ENCODE results near the gene ZC3H8.
"Not testable (repeated sequence)": the region's sequence is repeated elsewhere in the genome, so short reads cannot be mapped to it uniquely, and the experiment has no call there.

ZC3H8 gene

DNA sequence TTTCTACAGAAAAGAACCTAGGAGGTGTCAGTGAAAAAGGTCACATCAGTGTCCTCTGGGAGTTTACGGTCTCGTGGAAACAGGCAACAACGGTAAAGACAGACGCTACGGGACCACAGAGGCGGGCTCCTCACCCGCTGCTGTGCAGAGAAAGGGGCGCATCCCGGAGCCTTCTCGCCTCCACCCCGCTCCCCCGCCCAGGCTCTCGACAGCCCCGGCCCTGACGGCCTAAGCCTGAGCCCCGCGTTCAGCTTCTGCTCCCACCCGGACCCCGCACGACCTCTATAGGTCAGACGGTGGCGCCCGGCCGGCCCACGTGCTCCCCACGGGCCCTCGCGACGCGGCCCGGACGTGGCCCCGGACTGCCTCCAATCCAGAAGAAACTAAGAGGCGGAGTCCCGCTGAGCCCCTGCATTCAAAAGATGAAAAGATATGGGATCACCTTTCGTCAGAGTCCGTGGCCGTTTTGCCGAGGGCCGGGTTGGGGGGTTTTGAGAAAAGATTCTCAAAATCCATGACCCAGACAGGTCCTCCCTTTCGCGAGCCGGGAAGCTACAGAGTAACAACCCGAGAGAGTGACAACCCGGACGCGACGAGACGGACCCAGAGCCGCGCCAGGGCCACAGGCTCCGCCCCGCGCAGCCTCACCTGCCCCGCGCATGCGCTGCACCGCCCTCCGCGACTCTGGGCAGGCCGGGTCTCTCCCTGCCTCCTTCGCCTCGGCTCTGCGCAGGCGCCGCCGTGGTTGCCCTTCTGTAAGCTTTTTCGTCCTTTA, at the start of gene ZC3H8:
TSS of gene ZC3H8 (minus strand) at position 577 of the 775 bp plus-strand sequence. CDS start at position 516, 61 bp downstream.
- peak within 1 kb of the TSS; percentile 67 for H3K4me3 ChIP-seq (ENCODE audit: low read depth, low read length)

DNA sequence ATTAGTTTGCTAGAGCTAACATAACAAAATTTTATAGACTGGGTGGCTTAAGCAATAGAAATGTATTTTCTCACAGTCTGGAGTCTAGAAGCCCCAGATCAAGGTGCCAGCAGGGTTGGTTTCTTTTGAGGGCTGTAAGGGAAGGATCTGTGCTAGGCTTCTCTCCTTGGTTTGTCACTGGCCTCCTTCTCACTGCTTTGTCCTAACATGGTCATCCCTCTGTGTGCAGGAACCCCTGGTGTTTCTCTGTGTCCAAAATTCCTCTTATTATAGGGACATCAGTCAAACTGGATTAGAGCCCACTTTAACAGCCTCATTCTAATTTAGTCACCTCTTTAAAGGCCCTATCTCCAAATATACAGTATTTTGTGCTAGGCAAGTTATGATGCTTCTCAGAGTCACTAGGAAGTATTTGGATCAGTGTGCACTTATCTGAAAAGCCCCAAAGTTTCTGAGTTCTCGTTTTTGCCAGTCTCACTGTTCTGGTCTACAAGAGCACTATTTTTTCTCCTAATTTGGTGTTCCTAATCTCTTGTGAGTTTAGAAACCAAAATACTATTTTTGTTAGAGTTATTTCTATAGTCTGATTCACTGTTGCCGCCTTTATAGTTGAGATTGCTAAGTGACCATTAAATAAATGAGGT, 49.6 kb upstream of the ZC3H8 start:
- H3K4me3 ChIP-seq (ENCODE audit: low read depth, low read length) = no peak overlapping the region

DNA sequence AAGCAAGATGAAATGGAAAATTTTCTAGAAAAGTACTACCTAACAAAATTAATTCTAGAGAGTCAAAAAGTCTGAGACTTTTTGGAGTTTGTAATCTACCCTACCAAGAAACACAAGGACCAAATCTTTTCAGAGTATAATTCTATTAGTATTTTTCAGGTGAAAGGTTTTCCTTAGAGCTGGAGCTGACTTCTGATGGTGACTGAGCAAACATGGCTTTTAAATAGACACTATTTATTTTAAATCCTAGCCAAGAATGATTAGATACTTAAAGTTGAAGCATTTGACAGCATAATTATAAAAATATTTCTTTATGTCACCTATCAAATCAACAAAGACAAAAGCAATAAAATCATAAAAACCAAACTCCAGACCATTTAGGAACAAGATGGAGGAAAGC, 47.1 kb upstream of the ZC3H8 start:
- no peak overlapping the region for H3K4me3 ChIP-seq (ENCODE audit: low read depth, low read length)

DNA sequence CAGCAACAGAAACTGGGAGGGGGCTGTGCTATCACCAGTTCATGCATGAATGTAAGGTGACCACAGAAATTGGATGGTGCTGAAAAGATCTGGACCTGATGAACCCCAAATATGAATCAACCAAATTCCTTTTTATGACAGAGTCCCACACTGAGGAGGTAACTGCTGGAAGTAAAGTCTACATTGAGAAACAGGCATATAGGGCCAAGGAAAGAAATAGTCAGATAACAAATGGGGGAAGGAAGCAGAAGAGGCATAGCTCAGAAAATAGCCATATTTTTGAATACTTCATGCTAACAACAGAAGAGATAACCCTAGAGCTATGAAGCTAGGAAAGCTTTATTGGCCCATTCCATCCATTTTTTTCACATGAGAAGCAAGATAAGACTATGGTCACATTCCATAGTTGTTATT, 46.3 kb upstream of the ZC3H8 start:
- H3K4me3 ChIP-seq (ENCODE audit: low read depth, low read length) = no peak overlapping the region

DNA sequence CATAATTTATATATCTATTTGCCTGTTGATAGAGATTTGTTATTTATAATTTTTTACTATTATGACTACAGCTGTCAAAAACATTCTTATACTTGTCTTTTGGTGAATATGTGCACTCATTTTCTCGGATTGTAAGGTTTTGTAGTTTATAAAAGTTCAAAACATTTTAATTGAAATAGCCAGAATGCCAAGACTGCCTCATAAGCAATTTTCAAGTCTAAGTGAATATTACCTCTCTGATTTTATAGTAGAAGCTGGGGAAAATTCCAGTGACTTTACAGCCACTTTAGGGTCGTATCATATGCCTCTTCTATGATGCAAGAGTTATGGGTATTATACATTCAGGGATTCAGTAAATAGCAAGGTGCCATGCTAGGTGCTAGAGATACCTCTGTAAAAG, 41.6 kb upstream of the ZC3H8 start:
- no peak overlapping the region for H3K4me3 ChIP-seq (ENCODE audit: low read depth, low read length)

DNA sequence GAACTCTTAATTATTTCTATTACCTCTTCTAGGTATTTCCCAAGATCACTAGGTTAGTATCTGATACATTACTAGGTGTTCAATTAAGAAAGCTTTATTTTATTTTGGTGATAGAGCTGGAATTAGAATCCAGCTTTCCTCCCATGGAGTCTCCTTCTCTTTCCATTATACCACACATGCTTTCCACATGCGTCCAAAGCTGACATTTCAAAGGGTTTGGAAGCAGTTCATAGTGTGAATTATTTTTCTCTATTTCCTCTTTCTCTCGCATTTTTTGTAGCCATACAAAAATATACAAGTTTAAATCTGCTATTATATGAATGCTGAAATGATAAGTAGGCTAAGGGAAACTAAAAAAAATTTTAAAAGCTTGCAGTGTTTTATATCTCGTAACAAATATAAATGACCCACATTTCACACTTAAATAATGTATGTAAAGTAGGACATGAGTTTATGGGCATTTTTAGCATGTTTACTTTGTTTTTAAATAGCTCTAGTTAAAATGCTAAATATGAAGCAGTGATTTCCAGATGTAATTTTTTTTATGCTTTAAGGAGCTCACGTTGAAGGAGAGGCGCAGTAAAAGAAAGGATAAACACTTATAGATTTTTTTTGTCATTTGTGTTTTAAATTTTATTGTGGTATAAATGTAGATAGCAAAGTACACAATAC, 40.7 kb upstream of the ZC3H8 start:
- no peak overlapping the region for H3K4me3 ChIP-seq (ENCODE audit: low read depth, low read length)

DNA sequence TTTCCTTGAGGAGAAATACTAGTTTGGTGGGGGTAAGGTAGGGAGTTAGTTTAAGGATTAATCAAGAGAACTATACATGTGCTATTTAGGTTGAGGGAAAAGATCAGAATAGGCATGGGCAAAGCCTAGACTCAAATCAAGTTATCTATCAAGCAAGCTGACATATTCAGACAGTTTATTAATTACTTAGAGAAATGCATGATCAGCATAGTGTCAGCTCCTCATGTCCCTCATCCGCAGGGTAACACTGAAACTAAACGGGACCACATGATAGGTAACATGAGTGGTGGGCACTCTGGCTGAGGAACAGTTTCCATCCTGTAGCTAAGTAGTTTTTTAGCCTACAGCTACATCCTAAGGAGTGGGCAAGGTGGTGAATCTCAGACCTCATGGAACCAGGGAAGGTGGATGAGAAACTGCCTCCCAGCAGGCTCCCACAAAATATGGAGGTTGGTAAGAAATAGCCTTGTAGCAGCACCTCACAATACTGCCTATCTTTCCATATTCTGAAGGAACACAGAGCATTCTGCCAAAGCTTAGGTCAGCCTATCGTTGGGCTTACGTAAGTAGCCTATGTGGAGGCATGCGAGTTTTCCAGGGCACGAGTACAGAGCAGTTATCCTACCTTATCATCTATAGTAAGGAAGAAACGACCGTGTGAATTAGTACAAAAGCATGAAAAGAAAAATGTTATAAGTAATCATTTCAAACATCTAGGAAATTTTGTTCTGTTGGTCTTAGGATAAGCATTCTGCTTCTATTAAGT, 39.0 kb upstream of the ZC3H8 start:
- no peak overlapping the region for H3K4me3 ChIP-seq (ENCODE audit: low read depth, low read length)

DNA sequence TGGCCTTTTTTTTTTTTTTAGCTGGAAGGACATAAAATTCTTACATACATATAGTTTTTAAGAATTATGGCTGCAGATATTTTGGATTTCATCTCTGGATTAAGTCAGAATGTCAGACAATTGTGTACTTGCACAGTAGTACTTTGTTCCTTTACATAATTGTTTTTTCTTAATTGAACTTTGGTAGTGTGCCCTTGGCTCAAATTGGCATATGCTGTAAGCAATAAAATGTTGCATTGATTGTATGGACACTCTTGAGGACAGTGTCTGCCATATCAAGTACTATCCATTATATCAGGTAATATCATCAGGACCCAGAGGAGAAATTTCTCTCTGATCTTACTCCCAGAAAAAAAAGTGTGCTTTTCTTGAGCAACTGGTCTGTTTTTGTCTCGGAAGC, 35.8 kb upstream of the ZC3H8 start:
- H3K4me3 ChIP-seq (ENCODE audit: low read depth, low read length) = no peak overlapping the region

DNA sequence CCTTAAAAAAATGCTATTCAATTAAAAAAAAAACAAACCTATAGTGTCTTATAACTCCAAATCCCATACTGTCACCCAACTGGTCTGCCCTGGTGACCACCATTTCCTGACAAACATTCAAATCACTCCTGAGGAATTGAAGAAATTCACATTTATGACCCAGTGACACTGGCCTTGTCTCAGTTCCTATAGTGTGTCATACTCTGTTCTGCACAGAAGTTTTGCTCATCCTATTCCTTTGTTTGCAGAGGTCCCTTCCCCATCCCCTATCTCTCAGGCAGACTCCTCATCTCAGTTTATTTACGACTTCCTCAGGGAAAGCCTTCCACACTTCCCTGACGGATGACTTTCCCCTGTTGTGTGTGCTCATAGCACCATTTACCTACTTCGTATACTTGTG, 35.2 kb upstream of the ZC3H8 start:
- no peak overlapping the region for H3K4me3 ChIP-seq (ENCODE audit: low read depth, low read length)

DNA sequence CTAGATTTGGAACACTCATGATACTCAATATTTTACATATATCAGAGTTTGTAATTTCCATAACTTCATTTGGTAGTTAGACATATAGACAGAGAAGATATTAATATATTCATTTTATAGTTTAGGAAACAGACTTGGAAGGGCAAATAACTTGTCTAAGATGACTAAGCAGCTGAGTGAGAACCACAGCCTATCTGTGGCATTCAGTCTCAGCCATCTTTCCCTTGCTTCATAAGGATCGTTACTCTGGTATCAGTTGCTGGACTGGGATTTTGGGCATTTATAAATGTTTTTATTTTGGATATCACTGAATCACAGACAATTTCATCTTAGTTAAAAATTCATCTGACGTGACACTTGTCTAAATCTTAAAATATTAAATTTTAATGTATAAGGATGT, 28.7 kb upstream of the ZC3H8 start:
- not testable (repeated sequence) for H3K4me3 ChIP-seq (ENCODE audit: low read depth, low read length)

DNA sequence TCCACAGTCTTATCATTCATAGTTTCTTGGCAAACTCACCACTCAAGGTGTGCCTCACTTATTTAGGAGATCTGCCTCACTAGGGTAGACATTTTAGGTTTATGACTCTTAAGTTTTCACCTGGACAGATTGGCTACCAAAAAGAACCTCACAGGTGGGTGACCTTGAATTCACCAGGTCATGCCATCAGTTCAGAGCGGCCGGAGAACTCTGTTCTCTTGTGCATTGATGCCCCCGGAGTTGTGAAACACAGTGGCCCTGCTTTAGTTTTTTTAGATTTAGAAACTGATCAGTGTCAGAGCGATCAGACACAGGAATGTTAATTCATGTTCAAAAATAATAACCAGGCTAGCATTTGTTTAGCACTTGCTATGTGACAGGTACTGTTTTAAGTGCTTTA, 27.2 kb upstream of the ZC3H8 start:
- not testable (repeated sequence) for H3K4me3 ChIP-seq (ENCODE audit: low read depth, low read length)

DNA sequence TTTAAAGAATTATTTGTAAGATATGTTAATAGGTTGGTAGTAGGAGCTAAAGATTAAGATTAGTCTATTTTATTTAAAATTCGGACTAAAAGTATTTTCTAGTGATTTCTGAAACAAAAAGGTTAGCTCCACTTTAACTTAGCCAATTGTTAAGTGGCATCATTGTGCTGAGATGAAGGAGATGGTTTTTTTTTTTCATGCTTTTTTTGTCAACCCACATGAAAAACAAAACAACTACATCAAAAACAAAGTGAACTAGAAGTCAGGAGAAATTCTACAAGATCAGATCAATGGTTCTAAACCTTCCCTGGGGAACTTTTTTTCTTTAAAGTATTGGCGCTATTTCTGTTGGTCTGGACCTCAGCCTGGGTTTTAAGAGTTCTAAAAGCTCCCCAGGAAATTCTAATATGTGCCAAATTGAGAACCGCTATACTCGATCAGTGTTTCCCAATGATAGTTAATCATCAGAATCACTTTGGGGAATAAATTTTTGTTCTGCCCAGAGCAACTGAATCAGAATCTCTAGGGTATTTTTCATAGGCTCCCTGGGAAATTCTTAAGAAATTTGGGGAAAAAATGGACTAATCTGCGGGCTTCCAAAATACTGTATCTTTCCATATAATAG, 22.9 kb upstream of the ZC3H8 start:
- H3K4me3 ChIP-seq (ENCODE audit: low read depth, low read length) = no peak overlapping the region

DNA sequence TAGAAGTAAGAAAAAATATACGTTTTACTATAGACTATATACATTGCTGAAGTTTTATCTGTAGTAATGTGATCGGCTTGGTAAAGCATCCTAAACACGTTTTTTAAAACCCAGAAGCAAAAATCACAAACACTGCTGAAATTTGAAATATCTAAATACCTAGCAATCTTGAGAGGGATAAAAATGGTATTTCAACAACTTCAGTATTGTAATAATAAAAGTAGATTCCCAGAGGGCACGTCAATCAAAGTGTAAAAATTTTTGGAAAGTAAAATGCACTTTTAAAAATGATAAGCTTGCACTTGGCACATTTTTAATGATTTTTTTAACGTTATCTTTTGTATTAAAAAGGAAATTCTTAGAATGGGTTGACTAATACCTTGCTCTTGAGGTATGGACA, 22.1 kb upstream of the ZC3H8 start:
- H3K4me3 ChIP-seq (ENCODE audit: low read depth, low read length) = peak overlapping the region; percentile 62

DNA sequence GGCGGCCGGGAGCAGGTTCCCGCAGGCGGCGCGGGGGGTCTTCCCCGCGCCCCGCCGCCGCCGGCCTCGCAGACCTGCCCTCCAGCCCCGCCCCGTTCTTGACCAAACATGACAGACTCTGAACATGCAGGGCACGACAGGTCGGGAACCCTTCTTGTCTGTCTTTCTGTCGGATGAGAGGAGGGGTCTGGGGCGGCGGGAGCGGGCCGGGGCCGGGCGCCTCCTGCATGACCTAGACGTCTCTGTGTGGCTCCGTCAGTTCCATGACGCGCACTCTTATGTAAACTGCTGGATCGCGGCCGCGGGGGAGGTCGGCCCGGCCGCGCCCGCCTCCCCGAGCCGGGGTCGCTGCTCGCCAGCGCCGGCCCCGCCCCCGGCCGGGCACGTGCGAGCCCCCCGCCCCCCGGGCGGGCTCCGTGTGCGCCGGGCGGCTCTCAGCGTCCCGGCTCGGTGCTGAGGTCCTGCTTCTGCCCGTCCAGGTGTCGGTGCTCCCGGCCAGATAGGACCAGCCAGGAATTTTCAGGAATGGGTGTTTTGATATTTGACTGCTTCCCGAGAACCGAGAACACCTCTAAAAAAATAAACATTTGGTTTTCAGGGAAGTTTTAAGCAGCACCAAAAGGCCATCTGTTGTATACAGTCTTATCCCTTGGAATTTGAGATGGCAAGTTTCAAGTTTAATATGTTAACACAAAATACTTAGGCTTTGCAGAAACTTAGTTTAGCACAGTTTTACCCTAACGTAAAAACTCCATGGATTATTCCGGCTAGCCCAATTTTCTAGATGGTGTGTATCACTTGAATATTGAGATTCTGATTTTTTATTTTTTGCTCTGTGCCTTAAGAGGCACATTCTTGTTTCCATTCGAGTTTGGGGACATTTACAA, 21.3 kb upstream of the ZC3H8 start:
- H3K4me3 ChIP-seq (ENCODE audit: low read depth, low read length) = peak overlapping the region; percentile 85

DNA sequence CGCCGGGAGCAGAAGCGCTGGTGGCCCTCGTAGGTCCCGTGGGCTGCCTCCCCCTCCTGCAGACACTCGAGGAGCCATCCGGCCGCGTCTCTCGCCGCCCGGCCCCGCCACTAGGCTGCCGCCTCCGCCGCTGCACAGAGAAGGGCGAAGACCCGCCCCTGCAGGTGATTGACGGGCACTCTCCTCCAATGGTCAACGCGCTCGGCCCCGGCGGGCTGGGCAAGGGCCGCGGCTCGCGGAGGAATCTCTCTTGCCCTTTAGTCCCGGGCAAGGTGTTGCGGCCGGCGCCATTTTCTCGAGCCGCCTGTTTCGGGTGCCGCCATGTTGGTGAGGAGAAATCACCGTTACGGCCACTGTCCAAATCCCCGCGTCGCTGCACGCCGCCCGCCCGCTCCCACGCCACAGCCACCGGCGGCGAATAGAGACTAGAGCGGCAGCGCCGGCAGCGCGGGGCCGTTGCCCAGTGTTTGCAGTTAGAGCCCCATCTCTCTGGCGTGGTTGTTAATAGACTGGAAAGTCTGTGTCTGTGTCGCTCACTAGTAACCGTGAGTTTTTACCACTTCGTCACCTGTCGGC, 20.6 kb upstream of the ZC3H8 start, which contains the start of gene ZC3H6:
TSS of gene ZC3H6 (plus strand) at position 287 of the 576 bp plus-strand sequence. CDS start 398 bp downstream, outside the sequence.
- peak within 1 kb of the TSS; percentile 85 for H3K4me3 ChIP-seq (ENCODE audit: low read depth, low read length)

DNA sequence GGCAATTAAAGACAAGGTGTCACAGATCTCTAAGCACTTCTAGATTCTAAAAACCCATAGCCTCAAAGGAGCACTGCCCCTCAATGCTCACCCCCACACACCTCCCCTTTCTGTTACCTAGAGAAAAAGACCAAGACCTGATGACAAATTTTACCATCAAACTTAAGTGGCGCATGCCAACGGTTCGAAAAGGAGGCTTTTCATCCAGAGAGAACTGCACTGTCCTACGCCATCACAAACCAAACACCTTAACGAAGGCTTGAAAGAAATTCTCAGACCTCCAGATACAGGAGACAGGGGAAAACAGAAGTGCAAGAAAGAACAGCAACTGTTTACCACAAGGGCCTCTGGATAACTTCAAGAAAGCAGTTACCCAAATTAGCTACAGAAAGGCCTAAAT, 18.5 kb upstream of the ZC3H8 start:
- no peak overlapping the region for H3K4me3 ChIP-seq (ENCODE audit: low read depth, low read length)

DNA sequence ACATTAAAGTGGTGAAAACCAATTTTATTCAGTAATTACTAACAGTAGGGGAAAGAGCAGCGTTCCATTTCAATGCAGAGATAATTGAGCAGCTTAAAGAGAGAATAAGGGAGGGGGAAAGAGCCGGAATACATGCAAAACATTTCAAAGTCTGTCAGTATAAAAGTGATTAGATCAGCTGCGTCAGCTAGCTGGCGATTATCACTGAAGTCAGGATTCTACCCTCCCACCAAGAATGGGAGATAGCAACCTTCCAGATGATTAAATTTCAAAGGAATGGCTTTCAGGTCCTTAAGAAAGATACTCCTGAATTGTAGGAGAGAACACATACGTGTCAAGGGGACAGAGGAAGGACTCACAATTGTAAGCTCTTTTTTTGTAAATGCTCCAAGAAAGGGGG, 17.8 kb upstream of the ZC3H8 start:
- H3K4me3 ChIP-seq (ENCODE audit: low read depth, low read length) = no peak overlapping the region

DNA sequence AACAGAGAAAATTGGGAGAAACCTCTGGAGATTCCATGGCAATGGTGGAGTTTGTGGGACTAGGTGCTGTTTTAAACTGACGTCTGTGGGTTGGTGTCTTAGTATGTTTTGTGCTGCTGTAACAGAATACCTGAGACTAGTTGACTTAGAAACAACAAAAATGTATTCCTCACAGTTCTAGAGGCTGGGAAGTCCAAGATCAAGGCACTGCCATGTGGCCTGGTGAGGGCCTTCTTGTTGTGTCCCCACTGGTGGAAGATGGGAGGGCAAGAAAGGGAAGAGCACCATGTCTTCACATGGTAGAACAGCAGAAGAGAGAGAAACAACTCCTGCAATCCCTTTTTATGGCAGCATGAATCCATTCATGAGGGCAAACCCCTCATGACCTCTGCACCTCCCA, 13.7 kb upstream of the ZC3H8 start:
- no peak overlapping the region for H3K4me3 ChIP-seq (ENCODE audit: low read depth, low read length)

DNA sequence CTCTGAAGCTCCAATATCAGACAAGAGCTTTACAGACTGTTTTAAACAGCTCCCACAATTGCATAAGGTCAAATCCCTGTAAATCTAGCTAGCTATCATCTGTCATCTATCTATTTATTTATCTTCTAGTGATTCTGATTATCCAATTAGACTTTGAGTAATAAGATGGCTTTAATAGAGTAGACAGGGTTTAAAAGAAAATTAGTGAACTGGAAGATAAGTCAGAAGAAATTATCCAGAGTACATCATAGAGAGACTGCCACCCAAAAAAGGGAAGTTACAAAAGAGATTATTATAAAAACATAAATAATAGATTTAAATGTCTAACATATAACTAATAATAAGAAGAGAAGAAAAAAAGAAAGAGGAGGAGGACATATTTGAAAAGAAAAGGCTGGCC, 8.0 kb upstream of the ZC3H8 start:
- H3K4me3 ChIP-seq (ENCODE audit: low read depth, low read length) = no peak overlapping the region

DNA sequence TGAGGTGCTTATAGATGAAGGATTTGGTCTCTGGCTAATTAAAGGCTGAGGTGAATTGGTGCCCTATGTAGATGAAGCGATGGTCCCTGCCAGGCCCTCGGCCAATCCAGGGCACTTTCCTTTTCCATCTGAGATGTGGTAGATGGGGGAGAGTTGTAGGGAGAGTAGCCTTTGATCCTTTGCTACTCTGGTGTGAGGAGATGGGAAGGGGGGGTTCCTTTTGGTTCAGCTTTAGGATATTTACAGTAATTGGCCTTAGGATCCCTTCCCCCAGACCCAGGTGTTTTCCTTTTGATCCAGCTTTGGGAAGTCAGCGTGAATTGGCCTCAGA, 5.4 kb upstream of the ZC3H8 start:
- H3K4me3 ChIP-seq (ENCODE audit: low read depth, low read length) = no peak overlapping the region

Measured in iPS-11a (cell line).